Peyer's patch (tissue), 4 donors: ENCODE data around the gene PHB1. TPM values are rescaled to one million over a fixed set of nuclear protein-coding genes. Genes with fewer than 3 reads are reported as not detected.
"Not testable (repeated sequence)": the region's sequence is repeated elsewhere in the genome, so short reads cannot be mapped to it uniquely, and the experiment has no call there.

Experiments
- DNase-seq, 3 donors: peaks; one replicate each; pipeline ENCODE4 v3.0.0-alpha.2; 2017 to 2019
- H3K27ac ChIP-seq, 4 donors: fragments of 200-600 bp; sonication (generic); one replicate each; pipeline ENCODE4 v1.5.1; 2016 to 2019
- H3K27me3 ChIP-seq, 2 donors: fragments of 200-600 bp; sonication (generic); one replicate each; pipeline ENCODE4 v1.5.1; 2019
- H3K36me3 ChIP-seq, 3 donors: fragments of 200-600 bp; sonication (generic); one replicate each; pipeline ENCODE4 v1.5.1; 2016 to 2019
- H3K4me1 ChIP-seq, 4 donors: fragments of 200-600 bp; sonication (generic); one replicate each; pipeline ENCODE4 v1.5.1; 2016 to 2019
- H3K4me3 ChIP-seq, 4 donors: fragments of 200-600 bp; sonication (generic); 1 replicate in 3 of 4; 2 replicates in 1 of 4; pipeline ENCODE4 v1.5.1; 2016 to 2019; ENCODE audit warnings: mild to moderate bottlenecking in 1 of 4
- H3K9me3 ChIP-seq, 4 donors: fragments of 200-600 bp; sonication (generic); one replicate each; pipeline ENCODE4 v1.5.1; 2016 to 2019; ENCODE audit warnings: mild to moderate bottlenecking in 1 of 4
- CTCF ChIP-seq, 6 experiments: fragments of 450-650 bp in 4 of 6; fragments of 200-600 bp in 2 of 6; sonication (generic) in 1 of 6; IDR thresholded peaks; one replicate each; pipeline ENCODE4 v1.5.1; 2017 to 2019; ENCODE audit warnings: antibody characterized with exemption in 6 of 6, mild to moderate bottlenecking in 3 of 6, moderate library complexity in 1 of 6
- POLR2A ChIP-seq, 2 donors: fragments of 450-650 bp; IDR thresholded peaks; one replicate each; pipeline ENCODE4 v1.5.1; 2017; ENCODE audit warnings: antibody characterized with exemption in 2 of 2, mild to moderate bottlenecking in 2 of 2, moderate library complexity in 2 of 2
- total RNA-seq, 4 donors: library from RNA; depleted of rRNA; stranded (reverse); fragments of >200 nt; gene quantifications; one replicate each; pipeline ENCODE4 v1.1.0, GENCODE V29; 2016

PHB1 gene
- total RNA-seq, 4 donors from 2014 or later: 59.5 to 75.9 (median 69.9) TPM

GRCh38 chr17:49393491-49394255, 21.0 kb downstream of the PHB1 start:
- H3K27me3 ChIP-seq: no peaks in the 10 kb centered on the region
- no peaks in the 10 kb centered on the region for H3K36me3 ChIP-seq
- no peak for TF ChIP-seq POLR2A (IDR thresholded peaks at IDR 0.05)
- no peak for TF ChIP-seq CTCF (IDR thresholded peaks at IDR 0.05)
- H3K4me1 ChIP-seq: peaks cover 0 to 31% (median 17%) of the 10 kb centered on the region in 4 donors
- DNase-seq: no peak
- peak overlapping the region in 1 of 4 donors; percentile 25 for H3K27ac ChIP-seq
- no peaks in the 10 kb centered on the region for H3K9me3 ChIP-seq
- no peak overlapping the region for H3K4me3 ChIP-seq

GRCh38 chr17:49390548-49391324, 23.9 kb downstream of the PHB1 start:
- Histone ChIP-seq H3K4me1 (peaks cover 0 to 35% (median 20%) of the 10 kb centered on the region in 4 donors), H3K27ac (peak overlapping the region; percentile 64 to 82 (median 70)), H3K9me3 (no peaks in the 10 kb centered on the region), H3K4me3 (no peak overlapping the region), H3K27me3 (no peaks in the 10 kb centered on the region), H3K36me3 (no peaks in the 10 kb centered on the region)
- DNase-seq: peak; percentile 50 to 75 (median 66)
- TF ChIP-seq CTCF (IDR thresholded peaks at IDR 0.05): no peak
- TF ChIP-seq POLR2A (IDR thresholded peaks at IDR 0.05): no peak

- Histone ChIP-seq H3K27ac (peak overlapping the region; percentile 64 to 82 (median 70)), H3K4me1 (peaks cover 0 to 33% (median 19%) of the 10 kb centered on the region in 4 donors)
- H3K27me3 ChIP-seq, H3K36me3 ChIP-seq, H3K4me3 ChIP-seq, H3K9me3 ChIP-seq: not testable (repeated sequence)
- peak in 2 of 3 donors; percentile 52 to 54 for DNase-seq
Measured at GRCh38 chr17:49389514-49390347, 25.0 kb downstream of the PHB1 start.

- no peak overlapping the region for H3K4me3 ChIP-seq
- no peaks in the 10 kb centered on the region for H3K27me3 ChIP-seq
- peak overlapping the region; percentile 31 to 82 (median 56) for H3K27ac ChIP-seq
- H3K4me1 ChIP-seq: peaks cover 0 to 32% (median 18%) of the 10 kb centered on the region in 4 donors
- no peaks in the 10 kb centered on the region for H3K36me3 ChIP-seq
- TF ChIP-seq CTCF (IDR thresholded peaks at IDR 0.05) (no peak), POLR2A (IDR thresholded peaks at IDR 0.05) (no peak)
- DNase-seq: no peak
- no peaks in the 10 kb centered on the region for H3K9me3 ChIP-seq
Measured at GRCh38 chr17:49388692-49389513, 25.8 kb downstream of the PHB1 start.

- H3K4me1 ChIP-seq: peaks cover 0 to 32% (median 18%) of the 10 kb centered on the region in 4 donors
- H3K9me3 ChIP-seq: no peaks in the 10 kb centered on the region
- DNase-seq: peak in 2 of 3 donors; percentile 65 to 75
- no peaks in the 10 kb centered on the region for H3K36me3 ChIP-seq
- no peaks in the 10 kb centered on the region for H3K27me3 ChIP-seq
- no peak for TF ChIP-seq CTCF (IDR thresholded peaks at IDR 0.05)
- no peak for TF ChIP-seq POLR2A (IDR thresholded peaks at IDR 0.05)
- peak overlapping the region; percentile 31 to 82 (median 56) for H3K27ac ChIP-seq
- H3K4me3 ChIP-seq: no peak overlapping the region
Measured at GRCh38 chr17:49388290-49388640, 26.4 kb downstream of the PHB1 start.
